ENCODE measurements around the gene LTO1. TPM values are rescaled to one million over a fixed set of nuclear protein-coding genes. Genes with fewer than 3 reads are reported as not detected.

The LTO1 gene
- polyA plus RNA-seq, 2 of the 4 experiments (the other 2 are of a cell fraction): 25.1 to 27.0 TPM

DNA sequence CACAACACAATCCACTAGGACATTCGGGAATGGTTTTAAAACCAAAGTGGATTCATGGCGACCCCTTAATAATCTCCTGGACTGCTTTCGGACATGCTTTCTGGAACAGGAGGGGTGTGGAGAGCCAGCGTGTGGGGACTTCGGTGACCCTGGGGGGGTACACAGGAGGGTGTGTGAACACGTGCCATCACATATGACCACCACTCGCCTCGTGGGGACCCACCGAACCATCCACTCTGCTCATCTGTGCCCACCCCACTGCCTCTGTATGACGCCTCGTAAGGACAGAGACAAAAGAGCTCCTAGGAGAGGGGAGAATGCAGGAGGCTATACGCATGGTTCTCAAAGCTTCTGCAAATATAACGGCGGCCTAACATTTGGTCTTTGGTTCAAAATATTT, 8.9 kb downstream of the LTO1 start:
- FAIRE-seq (no peak), ATAC-seq (no peak), DNase-seq (ENCODE audit: low read depth in 1 of 2, low spot score in 1 of 2) (no peak)
- CTCF ChIA-PET: interaction anchor here (0.6 to 9.2 kb wide), 5 partner anchors 8 to 570 kb away, joined by 3 to 220 read pairs (median 102); partner anchors contain the start of gene CCND1
- H3K9me3 ChIP-seq: no peaks in the 10 kb centered on the region
- H3K4me2 ChIP-seq: no peak overlapping the region
- no peak overlapping the region for H3K27ac ChIP-seq
- no peak overlapping the region for H3K4me3 ChIP-seq
- TF ChIP-seq BCL3 (IDR thresholded peaks at IDR 0.05) (no peak), BHLHE40 (IDR thresholded peaks at IDR 0.05; ENCODE audit: low read depth, low read length) (no peak), SMC3 (IDR thresholded peaks at IDR 0.05) (no peak), NR3C1 (IDR thresholded peaks at IDR 0.05) (no peak), HES2 (IDR thresholded peaks at IDR 0.05) (no peak), TP53 (CRISPR knock-in tag; IDR thresholded peaks at IDR 0.05) (no peak), EHF (CRISPR knock-in tag; IDR thresholded peaks at IDR 0.05) (no peak), ESRRA (IDR thresholded peaks at IDR 0.05; ENCODE audit: borderline replicate concordance, low read length) (no peak), HOXA7 (CRISPR knock-in tag; IDR thresholded peaks at IDR 0.05) (no peak), GATA3 (IDR thresholded peaks at IDR 0.05; ENCODE audit: borderline replicate concordance) (no peak), POLR2A (IDR thresholded peaks at IDR 0.05; ENCODE audit: low read length) (no peak)
- TF ChIP-seq, protein P1, sequence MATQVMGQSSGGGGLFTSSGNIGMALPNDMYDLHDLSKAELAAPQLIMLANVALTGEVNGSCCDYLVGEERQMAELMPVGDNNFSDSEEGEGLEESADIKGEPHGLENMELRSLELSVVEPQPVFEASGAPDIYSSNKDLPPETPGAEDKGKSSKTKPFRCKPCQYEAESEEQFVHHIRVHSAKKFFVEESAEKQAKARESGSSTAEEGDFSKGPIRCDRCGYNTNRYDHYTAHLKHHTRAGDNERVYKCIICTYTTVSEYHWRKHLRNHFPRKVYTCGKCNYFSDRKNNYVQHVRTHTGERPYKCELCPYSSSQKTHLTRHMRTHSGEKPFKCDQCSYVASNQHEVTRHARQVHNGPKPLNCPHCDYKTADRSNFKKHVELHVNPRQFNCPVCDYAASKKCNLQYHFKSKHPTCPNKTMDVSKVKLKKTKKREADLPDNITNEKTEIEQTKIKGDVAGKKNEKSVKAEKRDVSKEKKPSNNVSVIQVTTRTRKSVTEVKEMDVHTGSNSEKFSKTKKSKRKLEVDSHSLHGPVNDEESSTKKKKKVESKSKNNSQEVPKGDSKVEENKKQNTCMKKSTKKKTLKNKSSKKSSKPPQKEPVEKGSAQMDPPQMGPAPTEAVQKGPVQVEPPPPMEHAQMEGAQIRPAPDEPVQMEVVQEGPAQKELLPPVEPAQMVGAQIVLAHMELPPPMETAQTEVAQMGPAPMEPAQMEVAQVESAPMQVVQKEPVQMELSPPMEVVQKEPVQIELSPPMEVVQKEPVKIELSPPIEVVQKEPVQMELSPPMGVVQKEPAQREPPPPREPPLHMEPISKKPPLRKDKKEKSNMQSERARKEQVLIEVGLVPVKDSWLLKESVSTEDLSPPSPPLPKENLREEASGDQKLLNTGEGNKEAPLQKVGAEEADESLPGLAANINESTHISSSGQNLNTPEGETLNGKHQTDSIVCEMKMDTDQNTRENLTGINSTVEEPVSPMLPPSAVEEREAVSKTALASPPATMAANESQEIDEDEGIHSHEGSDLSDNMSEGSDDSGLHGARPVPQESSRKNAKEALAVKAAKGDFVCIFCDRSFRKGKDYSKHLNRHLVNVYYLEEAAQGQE (IDR thresholded peaks at IDR 0.05): no peak
- TF ChIP-seq, protein P2, sequence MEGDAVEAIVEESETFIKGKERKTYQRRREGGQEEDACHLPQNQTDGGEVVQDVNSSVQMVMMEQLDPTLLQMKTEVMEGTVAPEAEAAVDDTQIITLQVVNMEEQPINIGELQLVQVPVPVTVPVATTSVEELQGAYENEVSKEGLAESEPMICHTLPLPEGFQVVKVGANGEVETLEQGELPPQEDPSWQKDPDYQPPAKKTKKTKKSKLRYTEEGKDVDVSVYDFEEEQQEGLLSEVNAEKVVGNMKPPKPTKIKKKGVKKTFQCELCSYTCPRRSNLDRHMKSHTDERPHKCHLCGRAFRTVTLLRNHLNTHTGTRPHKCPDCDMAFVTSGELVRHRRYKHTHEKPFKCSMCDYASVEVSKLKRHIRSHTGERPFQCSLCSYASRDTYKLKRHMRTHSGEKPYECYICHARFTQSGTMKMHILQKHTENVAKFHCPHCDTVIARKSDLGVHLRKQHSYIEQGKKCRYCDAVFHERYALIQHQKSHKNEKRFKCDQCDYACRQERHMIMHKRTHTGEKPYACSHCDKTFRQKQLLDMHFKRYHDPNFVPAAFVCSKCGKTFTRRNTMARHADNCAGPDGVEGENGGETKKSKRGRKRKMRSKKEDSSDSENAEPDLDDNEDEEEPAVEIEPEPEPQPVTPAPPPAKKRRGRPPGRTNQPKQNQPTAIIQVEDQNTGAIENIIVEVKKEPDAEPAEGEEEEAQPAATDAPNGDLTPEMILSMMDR (IDR thresholded peaks at IDR 0.05): no peak
- TF ChIP-seq, protein P3, sequence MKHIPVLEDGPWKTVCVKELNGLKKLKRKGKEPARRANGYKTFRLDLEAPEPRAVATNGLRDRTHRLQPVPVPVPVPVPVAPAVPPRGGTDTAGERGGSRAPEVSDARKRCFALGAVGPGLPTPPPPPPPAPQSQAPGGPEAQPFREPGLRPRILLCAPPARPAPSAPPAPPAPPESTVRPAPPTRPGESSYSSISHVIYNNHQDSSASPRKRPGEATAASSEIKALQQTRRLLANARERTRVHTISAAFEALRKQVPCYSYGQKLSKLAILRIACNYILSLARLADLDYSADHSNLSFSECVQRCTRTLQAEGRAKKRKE (CRISPR knock-in tag; IDR thresholded peaks at IDR 0.05; ENCODE audit: low read depth): no peak
- H3K4me1 ChIP-seq: peaks cover 11% of the 10 kb centered on the region
- POLR2A ChIA-PET: no interaction called here
- WGBS (ENCODE audit: missing lambda C conversion rate): 91% methylated on average over 14 of the region's 14 CpGs

DNA sequence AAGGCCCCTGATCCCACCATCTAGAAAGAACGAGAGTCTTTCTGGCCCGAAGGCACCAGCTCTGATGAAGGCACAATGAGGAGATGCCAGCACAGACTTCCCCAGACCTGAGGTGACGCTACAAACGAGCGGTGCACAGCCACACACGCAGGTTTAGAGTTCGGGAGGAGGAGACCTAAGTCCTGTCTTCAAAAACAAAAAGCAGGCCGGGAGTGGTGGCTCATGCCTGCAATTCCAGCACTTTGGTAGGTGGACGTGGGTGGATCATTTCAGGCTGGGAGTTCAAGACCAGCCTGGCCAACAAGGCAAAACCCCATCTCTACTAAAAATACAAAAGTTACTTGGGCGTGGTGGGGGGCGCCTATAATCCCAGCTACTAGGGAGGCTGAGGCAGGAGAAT, 9.5 kb downstream of the LTO1 start:
- ChIA-PET CTCF (interaction anchor here (0.6 to 9.2 kb wide), 5 partner anchors 8 to 563 kb away, joined by 3 to 220 read pairs (median 4); partner anchors contain the start of gene CCND1), POLR2A (no interaction called here)
- H3K9me3 ChIP-seq: no peaks in the 10 kb centered on the region
- H3K4me3 ChIP-seq: no peak overlapping the region
- H3K4me2 ChIP-seq: no peak overlapping the region
- H3K27ac ChIP-seq: no peak overlapping the region
- peaks cover 9% of the 10 kb centered on the region for H3K4me1 ChIP-seq
- FAIRE-seq (no peak), ATAC-seq (no peak), DNase-seq (ENCODE audit: low read depth in 1 of 2, low spot score in 1 of 2) (no peak)
- TF ChIP-seq CHD2 (IDR thresholded peaks at IDR 0.05; ENCODE audit: low read length, partially characterized antibody): no peak
- no peak for TF ChIP-seq KDM1A (IDR thresholded peaks at IDR 0.05; ENCODE audit: low read depth)
- no peak for TF ChIP-seq ESRRA (IDR thresholded peaks at IDR 0.05; ENCODE audit: borderline replicate concordance, low read length)
- no peak for TF ChIP-seq HOXA7 (CRISPR knock-in tag; IDR thresholded peaks at IDR 0.05)
- TF ChIP-seq POLR2AphosphoS2 (conservative IDR thresholded peaks at IDR 0.05; ENCODE audit: low read length): no peak
- WGBS (ENCODE audit: missing lambda C conversion rate): 91% methylated on average over 11 of the region's 11 CpGs

All from A549 (cell line).